ENCODE measurements around the gene RAP1GDS1. TPM values are rescaled to one million over a fixed set of nuclear protein-coding genes. Genes with fewer than 3 reads are reported as not detected.

The RAP1GDS1 gene
- total and polyA plus RNA-seq, 10 donors = 13.5 to 55.1 (median 46.4) TPM

- intact Hi-C loops (cut with DNase I; ENCODE audit: low total_unique reads) = no loop called here
- 95 to 97% (median 96%) methylated on average over 5 of the region's 5 CpGs for WGBS, 5 donors
- H3K9me3 ChIP-seq = no peaks in the 10 kb centered on the region
- H3K4me3 ChIP-seq = no peak overlapping the region
- H3K27me3 ChIP-seq (replicated peaks in 1 of 7) = no peaks in the 10 kb centered on the region
- no peak for DNase-seq
- no peak for TF ChIP-seq CTCF (IDR thresholded peaks at IDR 0.05 in 8 of 11, conservative IDR thresholded peaks at IDR 0.05 in 3 of 11)
- TF ChIP-seq POLR2AphosphoS5 (IDR thresholded peaks at IDR 0.05) = no peak
- TF ChIP-seq POLR2A (IDR thresholded peaks at IDR 0.05) = no peak
- H3K36me3 ChIP-seq = peaks cover 8 to 90% (median 45%) of the 10 kb centered on the region in 6 donors
- no peaks in the 10 kb centered on the region for H3K4me1 ChIP-seq
- H3K27ac ChIP-seq = no peak overlapping the region
These were observed 159.9 kb downstream of the RAP1GDS1 start for GRCh38 chr4:98421111-98421510.

GRCh38 chr4:98423009-98423408 lies 161.8 kb downstream of the RAP1GDS1 start:
- Histone ChIP-seq H3K27ac (no peak overlapping the region), H3K36me3 (peaks cover 8 to 72% (median 44%) of the 10 kb centered on the region in 6 donors), H3K4me3 (no peak overlapping the region), H3K4me1 (no peaks in the 10 kb centered on the region), H3K9me3 (no peaks in the 10 kb centered on the region), H3K27me3 (replicated peaks in 1 of 7) (no peaks in the 10 kb centered on the region)
- intact Hi-C loops (cut with DNase I; ENCODE audit: low total_unique reads) = no loop called here
- no peak for TF ChIP-seq POLR2A (IDR thresholded peaks at IDR 0.05)
- 90 to 98% (median 94%) methylated on average over 4 of the region's 4 CpGs for WGBS, 5 donors
- DNase-seq = no peak

GRCh38 chr4:98430708-98431403 lies 169.7 kb downstream of the RAP1GDS1 start:
- Histone ChIP-seq H3K9me3 (no peaks in the 10 kb centered on the region), H3K4me1 (no peaks in the 10 kb centered on the region), H3K36me3 (peaks cover 0 to 31% (median 14%) of the 10 kb centered on the region in 6 donors), H3K27ac (no peak overlapping the region), H3K27me3 (replicated peaks in 1 of 7) (no peaks in the 10 kb centered on the region), H3K4me3 (no peak overlapping the region)
- no peak for DNase-seq
- 92 to 97% (median 93%) methylated on average over 4 of the region's 4 CpGs for WGBS, 5 donors
- intact Hi-C loops (cut with DNase I; ENCODE audit: low total_unique reads) = no loop called here
- TF ChIP-seq POLR2A (IDR thresholded peaks at IDR 0.05) (no peak), POLR2AphosphoS5 (IDR thresholded peaks at IDR 0.05) (no peak), CTCF (IDR thresholded peaks at IDR 0.05 in 8 of 11, conservative IDR thresholded peaks at IDR 0.05 in 3 of 11) (no peak)

GRCh38 chr4:98433691-98434090 lies 172.5 kb downstream of the RAP1GDS1 start:
- H3K4me1 ChIP-seq = no peaks in the 10 kb centered on the region
- H3K4me3 ChIP-seq = no peak overlapping the region
- H3K27me3 ChIP-seq (replicated peaks in 1 of 7) = no peaks in the 10 kb centered on the region
- H3K27ac ChIP-seq = no peak overlapping the region
- no peak for DNase-seq
- H3K36me3 ChIP-seq = peaks cover 0 to 57% (median 25%) of the 10 kb centered on the region in 6 donors
- no peaks in the 10 kb centered on the region for H3K9me3 ChIP-seq
- WGBS, 5 donors = 75 to 90% (median 84%) methylated on average over 1 of the region's 1 CpG
- intact Hi-C loops (cut with DNase I; ENCODE audit: low total_unique reads) = no loop called here
- TF ChIP-seq CTCF (IDR thresholded peaks at IDR 0.05 in 8 of 11, conservative IDR thresholded peaks at IDR 0.05 in 3 of 11) (no peak), POLR2AphosphoS5 (IDR thresholded peaks at IDR 0.05) (no peak), POLR2A (IDR thresholded peaks at IDR 0.05) (no peak)
